NB4 (cell line): Measurements from ENCODE around the gene MBNL3.

Experiments
- DNase-seq: peaks from one replicate; pipeline ENCODE4 v3.0.0; 2010; ENCODE audit warnings: low read depth
- H3K4me3 ChIP-seq: one replicate; pipeline ENCODE4 v1.5.1; 2011; ENCODE audit warnings: mild to moderate bottlenecking, low read depth, low read length, moderate library complexity
- MAX ChIP-seq: IDR thresholded peaks from 2 replicates; pipeline ENCODE4 v1.6.1; 2011; ENCODE audit warnings: low read depth, low read length
- MYC ChIP-seq: IDR thresholded peaks from 2 replicates; pipeline ENCODE4 v1.6.1; 2011; ENCODE audit warnings: low read depth, low read length
- POLR2A ChIP-seq: IDR thresholded peaks from 2 replicates; pipeline ENCODE4 v1.6.1; 2011; ENCODE audit warnings: mild to moderate bottlenecking; ENCODE audit not compliant: insufficient read length; ENCODE audit errors: extremely low read depth
- TF ChIP-seq, protein P1 (sequence below): IDR thresholded peaks from one replicate; pipeline ENCODE4 v1.5.1; 2012; ENCODE audit warnings: low read depth, low read length

The MBNL3 gene

GRCh38 chrX:132474544-132475248 is 14.1 kb downstream of the MBNL3 start:
- no peak for TF ChIP-seq MYC
- TF ChIP-seq MAX, result no peak
- no peak for TF ChIP-seq POLR2A
- TF ChIP-seq, protein P1, sequence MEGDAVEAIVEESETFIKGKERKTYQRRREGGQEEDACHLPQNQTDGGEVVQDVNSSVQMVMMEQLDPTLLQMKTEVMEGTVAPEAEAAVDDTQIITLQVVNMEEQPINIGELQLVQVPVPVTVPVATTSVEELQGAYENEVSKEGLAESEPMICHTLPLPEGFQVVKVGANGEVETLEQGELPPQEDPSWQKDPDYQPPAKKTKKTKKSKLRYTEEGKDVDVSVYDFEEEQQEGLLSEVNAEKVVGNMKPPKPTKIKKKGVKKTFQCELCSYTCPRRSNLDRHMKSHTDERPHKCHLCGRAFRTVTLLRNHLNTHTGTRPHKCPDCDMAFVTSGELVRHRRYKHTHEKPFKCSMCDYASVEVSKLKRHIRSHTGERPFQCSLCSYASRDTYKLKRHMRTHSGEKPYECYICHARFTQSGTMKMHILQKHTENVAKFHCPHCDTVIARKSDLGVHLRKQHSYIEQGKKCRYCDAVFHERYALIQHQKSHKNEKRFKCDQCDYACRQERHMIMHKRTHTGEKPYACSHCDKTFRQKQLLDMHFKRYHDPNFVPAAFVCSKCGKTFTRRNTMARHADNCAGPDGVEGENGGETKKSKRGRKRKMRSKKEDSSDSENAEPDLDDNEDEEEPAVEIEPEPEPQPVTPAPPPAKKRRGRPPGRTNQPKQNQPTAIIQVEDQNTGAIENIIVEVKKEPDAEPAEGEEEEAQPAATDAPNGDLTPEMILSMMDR, result no peak
- H3K4me3 ChIP-seq, result no peak overlapping the region
- peak; percentile 29 for DNase-seq

DNA sequence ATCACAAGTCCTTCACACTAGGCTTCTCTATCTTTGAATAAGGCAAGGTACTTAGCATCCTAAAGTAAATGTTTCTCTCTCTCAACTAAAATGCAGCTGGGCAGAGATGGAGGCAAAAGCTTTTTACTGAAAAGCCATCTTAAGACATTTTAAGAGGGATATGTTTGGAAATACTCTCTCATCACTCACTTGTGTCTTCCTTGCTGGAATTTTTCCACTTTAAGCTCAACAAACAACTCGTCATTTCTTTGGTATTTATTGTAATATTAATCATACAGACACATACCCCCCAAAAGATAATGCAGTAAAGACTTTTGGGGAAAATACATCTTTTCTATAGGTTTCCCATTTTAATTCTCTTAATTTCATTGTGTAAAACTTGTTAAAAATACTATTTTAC is 16.4 kb downstream of the MBNL3 start:
- TF ChIP-seq MAX, result no peak
- TF ChIP-seq, protein P1, result no peak
- no peak for TF ChIP-seq MYC
- no peak for TF ChIP-seq POLR2A
- H3K4me3 ChIP-seq, result no peak overlapping the region
- DNase-seq, result no peak

GRCh38 chrX:132470831-132471230 is 18.0 kb downstream of the MBNL3 start:
- TF ChIP-seq, protein P1, result no peak
- TF ChIP-seq MAX (no peak), POLR2A (no peak), MYC (no peak)
- no peak for DNase-seq
- H3K4me3 ChIP-seq, result no peak overlapping the region

DNA sequence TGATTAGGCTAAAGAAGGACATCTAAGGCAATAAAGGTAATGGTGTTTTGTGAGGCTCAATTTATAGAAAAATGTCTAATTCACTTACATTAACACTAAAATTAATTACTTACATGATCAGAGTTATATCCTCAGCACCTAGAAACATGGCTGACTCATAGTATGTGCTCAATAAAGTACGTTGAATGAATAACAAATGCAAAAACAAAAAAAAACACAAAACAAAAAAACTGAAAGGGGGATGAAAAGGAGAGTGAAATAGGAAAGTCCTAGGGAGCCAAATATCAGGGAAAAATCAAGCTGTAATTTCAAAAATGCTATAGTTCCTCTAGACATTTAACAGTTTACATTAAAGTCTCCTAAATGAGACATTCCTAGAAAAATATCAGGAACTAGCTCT is 18.7 kb downstream of the MBNL3 start:
- H3K4me3 ChIP-seq, result no peak overlapping the region
- TF ChIP-seq MAX (no peak), MYC (no peak), POLR2A (no peak)
- TF ChIP-seq, protein P1, result no peak
- no peak for DNase-seq

GRCh38 chrX:132468454-132468853 is 20.4 kb downstream of the MBNL3 start:
- no peak overlapping the region for H3K4me3 ChIP-seq
- TF ChIP-seq POLR2A (no peak), MAX (no peak), MYC (no peak)
- TF ChIP-seq, protein P1, result no peak
- DNase-seq, result no peak
